Activated B cell treated with CpG ODN at 0.5 μM for 24 hours (primary cell): Measurements from ENCODE around the gene KASH5. TPM values are rescaled to one million over a fixed set of nuclear protein-coding genes. Genes with fewer than 3 reads are reported as not detected.

Experiments used
- ATAC-seq: fragments of 200-7000 bp; cut with Tn5 transposase; one replicate; pipeline ENCODE4 v1.10.0; 2021; ENCODE audit warnings: low read depth, mild to moderate bottlenecking, moderate library complexity
- CTCF ChIA-PET: fragments of 350-600 bp; sonication (Branson Sonifier 250); formaldehyde crosslinking; loops from one replicate; lab custom pipeline; 2021; ENCODE audit warnings: antibody characterized with exemption; lab: Charles Lee
- POLR2A ChIA-PET: fragments of 350-600 bp; sonication (Branson Sonifier 250); formaldehyde crosslinking; loops from one replicate; lab custom pipeline; 2021; ENCODE audit warnings: antibody characterized with exemption; lab: Charles Lee
- DNase-seq: peaks from one replicate; pipeline ENCODE4 v3.0.0; 2022
- H3K27ac Mint-ChIP-seq: one replicate; pipeline ENCODE4 v1.8.0; 2020; ENCODE audit warnings: mixed read lengths
- H3K27me3 Mint-ChIP-seq: one replicate; pipeline ENCODE4 v1.8.0; 2021; ENCODE audit warnings: mixed read lengths
- H3K36me3 Mint-ChIP-seq: one replicate; pipeline ENCODE4 v1.8.0; 2021; ENCODE audit warnings: low read depth, mixed read lengths
- H3K4me1 Mint-ChIP-seq: one replicate; pipeline ENCODE4 v1.8.0; 2021; ENCODE audit warnings: mixed read lengths
- H3K4me3 Mint-ChIP-seq: one replicate; pipeline ENCODE4 v1.8.0; 2020; ENCODE audit warnings: mild to moderate bottlenecking, mixed read lengths
- H3K9me3 Mint-ChIP-seq: one replicate; pipeline ENCODE4 v1.8.0; 2020; ENCODE audit warnings: mixed read lengths
- intact Hi-C: fragments of 100-400 bp; cut with micrococcal nuclease; formaldehyde crosslinking; loops from one replicate; pipeline ENCODE4 v1.15.1; 2024
- total RNA-seq: library from RNA; stranded (reverse); gene quantifications from 2 replicates; pipeline ENCODE4 v1.2.3, GENCODE V29; 2022
- TF ChIP-seq, protein P1 (sequence below): fragments of 200-600 bp; IDR thresholded peaks from one replicate; pipeline ENCODE4 v1.8.0; 2022; ENCODE audit warnings: antibody characterized with exemption, mild to moderate bottlenecking

The KASH5 gene
- total RNA-seq, 1 donor from 2014 or later = 0.62 TPM

DNA sequence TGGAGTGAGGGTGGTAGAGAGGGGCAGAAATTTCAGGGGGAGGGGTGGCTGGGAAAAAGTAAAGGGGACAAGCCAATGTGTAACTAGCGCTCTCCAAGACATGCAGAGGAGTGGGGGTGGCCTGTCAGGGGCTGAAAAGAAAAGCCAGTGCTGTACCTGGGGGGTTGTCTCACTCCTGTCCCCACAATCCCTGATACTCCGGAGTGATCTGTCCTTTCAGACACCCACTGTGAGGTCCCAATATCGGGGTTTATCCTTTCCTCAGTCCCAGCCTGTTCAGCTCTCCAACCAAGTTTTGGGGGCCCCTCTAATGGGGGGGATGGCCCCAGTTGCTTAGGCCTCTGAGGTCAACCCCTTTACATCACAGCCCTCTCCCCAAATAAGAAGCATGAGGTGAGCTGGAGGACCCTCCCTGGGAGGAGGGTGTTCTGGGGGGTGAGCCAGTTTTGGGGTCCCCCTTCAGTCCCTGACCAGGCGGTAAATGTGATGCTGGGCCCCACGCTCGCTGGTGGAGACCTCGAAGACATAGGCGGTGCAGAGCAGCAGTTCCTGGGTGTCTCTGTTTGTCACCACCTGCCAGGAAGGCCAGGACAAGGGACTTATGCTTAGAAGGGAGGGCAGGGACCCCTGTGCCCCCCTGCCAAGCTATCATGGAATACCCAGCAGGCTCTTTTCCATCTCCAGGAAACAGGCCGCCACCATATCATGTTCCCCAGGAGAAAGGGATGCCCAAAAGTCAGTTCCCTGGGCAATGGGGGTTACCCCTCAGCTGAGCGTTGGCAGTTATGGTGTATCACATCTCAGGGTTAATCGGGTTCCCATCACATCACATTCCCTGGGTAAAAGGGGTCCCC is 47.0 kb upstream of the KASH5 start:
- DNase-seq (peak; percentile 26), ATAC-seq (peak; percentile 0)
- ChIA-PET CTCF (interaction anchor here (1.2 to 3.0 kb wide), 4 partner anchors 15 to 75 kb away, joined by 4 to 7 read pairs (median 6); no protein-coding TSS in a partner anchor), POLR2A (interaction anchor here (0.5 to 19.9 kb wide), 37 partner anchors 11 to 533 kb away, joined by 3 to 757 read pairs (median 6); partner anchors contain the start of genes ALDH16A1, CD37, DKKL1 and KASH5)
- intact Hi-C loops = loop anchor here (1.0 to 2.0 kb wide), 6 partner anchors 13 to 112 kb away; partner anchors contain the start of genes ALDH16A1 and DKKL1
- Mint-ChIP-seq H3K27ac (peak overlapping the region; percentile 93), H3K4me3 (peak overlapping the region; percentile 80), H3K27me3 (no peaks in the 10 kb centered on the region), H3K4me1 (peaks cover 76% of the 10 kb centered on the region), H3K36me3 (peaks cover 74% of the 10 kb centered on the region), H3K9me3 (no peaks in the 10 kb centered on the region)
- TF ChIP-seq, protein P1, sequence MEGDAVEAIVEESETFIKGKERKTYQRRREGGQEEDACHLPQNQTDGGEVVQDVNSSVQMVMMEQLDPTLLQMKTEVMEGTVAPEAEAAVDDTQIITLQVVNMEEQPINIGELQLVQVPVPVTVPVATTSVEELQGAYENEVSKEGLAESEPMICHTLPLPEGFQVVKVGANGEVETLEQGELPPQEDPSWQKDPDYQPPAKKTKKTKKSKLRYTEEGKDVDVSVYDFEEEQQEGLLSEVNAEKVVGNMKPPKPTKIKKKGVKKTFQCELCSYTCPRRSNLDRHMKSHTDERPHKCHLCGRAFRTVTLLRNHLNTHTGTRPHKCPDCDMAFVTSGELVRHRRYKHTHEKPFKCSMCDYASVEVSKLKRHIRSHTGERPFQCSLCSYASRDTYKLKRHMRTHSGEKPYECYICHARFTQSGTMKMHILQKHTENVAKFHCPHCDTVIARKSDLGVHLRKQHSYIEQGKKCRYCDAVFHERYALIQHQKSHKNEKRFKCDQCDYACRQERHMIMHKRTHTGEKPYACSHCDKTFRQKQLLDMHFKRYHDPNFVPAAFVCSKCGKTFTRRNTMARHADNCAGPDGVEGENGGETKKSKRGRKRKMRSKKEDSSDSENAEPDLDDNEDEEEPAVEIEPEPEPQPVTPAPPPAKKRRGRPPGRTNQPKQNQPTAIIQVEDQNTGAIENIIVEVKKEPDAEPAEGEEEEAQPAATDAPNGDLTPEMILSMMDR = no peak

DNA sequence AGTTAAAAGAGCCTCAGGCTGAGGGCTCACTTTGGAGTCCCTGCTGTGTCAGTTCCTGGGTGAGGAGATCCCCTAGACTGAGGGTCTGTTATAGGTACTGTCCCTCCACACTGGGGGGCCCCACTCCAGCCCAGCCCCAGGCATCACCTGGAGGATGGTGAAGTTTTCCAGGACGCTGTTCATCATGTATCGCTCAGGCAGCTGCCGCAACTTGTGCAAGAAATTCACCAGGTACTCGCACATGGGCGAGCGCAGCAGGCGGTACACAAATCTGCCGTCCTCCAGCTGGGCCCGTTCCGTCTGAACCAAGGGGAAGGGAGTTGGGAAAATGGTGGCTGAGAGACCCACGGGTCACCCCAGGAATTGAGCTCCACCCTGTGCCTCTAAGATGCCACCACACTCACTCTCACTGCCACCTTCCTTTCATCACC is 45.7 kb upstream of the KASH5 start:
- Mint-ChIP-seq H3K27me3 (no peaks in the 10 kb centered on the region), H3K9me3 (no peaks in the 10 kb centered on the region), H3K4me1 (peaks cover 67% of the 10 kb centered on the region), H3K36me3 (peaks cover 63% of the 10 kb centered on the region), H3K4me3 (no peak overlapping the region), H3K27ac (peak overlapping the region; percentile 93)
- TF ChIP-seq, protein P1 = no peak
- peak; percentile 17 for DNase-seq
- intact Hi-C loops = no loop called here
- CTCF ChIA-PET = no interaction called here
- POLR2A ChIA-PET = interaction anchor here (1.0 to 19.9 kb wide), 13 partner anchors 10 to 154 kb away, joined by 3 to 757 read pairs (median 22); partner anchors contain the start of genes CD37, KASH5, RPS11 and SLC6A16
- ATAC-seq = no peak

DNA sequence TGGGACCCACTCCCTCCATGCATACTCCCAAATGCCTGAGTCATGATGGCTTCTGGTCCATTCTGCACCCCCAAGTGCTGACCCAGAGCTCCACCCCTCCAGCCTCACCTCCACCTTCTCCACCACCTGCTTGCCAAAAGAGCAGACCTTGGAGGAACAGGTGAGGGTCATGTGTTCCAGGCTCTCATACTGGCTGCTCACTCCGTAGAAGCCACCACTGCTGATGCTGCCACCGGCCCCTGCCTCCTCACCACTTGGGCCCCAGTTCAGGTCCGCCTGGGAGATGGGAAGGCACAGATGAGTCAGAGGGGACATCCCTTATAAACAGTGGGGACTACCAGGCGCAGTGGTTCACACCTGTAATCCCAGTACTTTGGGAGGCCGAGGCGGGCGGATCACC is 44.9 kb upstream of the KASH5 start:
- H3K36me3 Mint-ChIP-seq = peaks cover 63% of the 10 kb centered on the region
- intact Hi-C loops = no loop called here
- H3K4me3 Mint-ChIP-seq = peak overlapping the region; percentile 4
- H3K27me3 Mint-ChIP-seq = no peaks in the 10 kb centered on the region
- no peaks in the 10 kb centered on the region for H3K9me3 Mint-ChIP-seq
- POLR2A ChIA-PET = interaction anchor here (0.6 to 19.9 kb wide), 11 partner anchors 9 to 541 kb away, joined by 3 to 757 read pairs (median 22); partner anchors contain the start of genes CD37, KASH5, SLC6A16 and TEAD2
- CTCF ChIA-PET = no interaction called here
- H3K27ac Mint-ChIP-seq = peak overlapping the region; percentile 93
- TF ChIP-seq, protein P1 = no peak
- DNase-seq (peak; percentile 14), ATAC-seq (no peak)
- H3K4me1 Mint-ChIP-seq = peaks cover 67% of the 10 kb centered on the region

DNA sequence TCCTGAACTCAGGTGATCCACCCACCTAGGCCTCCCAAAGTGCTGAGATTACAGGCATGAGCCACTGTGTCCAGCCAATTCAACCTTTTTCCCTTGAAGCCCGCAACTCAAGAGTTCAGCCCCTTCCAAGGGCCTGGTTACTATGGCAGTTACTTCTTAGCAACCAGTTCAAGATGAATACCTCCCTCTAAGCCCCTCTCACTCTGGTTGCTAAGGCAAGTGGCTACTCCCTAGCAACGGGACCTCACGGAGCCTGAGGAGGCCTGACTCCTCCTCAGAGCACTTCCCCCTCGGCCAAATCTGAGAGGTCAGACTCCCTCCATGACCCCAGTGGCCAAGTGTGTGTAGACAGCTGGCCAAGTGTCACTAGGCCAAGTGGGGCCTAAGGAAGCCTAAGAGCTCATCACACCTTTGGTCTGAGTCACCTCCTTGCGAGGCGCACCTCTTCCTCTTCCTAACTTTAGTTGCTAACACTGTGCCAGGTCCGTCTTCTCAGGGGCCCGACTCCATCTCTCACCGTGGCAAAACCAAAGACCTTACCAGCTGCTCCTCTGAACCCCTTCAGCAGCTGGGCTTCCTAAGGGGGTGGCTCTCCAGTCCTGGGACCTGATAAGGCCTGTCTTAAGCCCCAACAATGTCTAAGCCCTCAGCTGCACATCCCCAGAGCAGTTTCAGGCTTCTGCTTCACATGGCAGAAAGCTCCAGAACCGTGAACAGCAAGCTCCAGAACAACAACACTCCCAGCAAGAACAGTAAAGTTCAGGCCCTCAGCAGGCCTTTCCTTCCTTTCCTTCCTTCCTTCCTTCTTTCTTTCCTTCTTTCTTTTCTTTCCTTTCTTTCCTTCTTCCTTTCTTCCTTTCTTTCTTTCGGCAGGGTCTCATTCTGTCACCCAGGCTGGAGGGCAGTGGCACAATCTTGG is 43.3 kb upstream of the KASH5 start:
- peaks cover 50% of the 10 kb centered on the region for H3K36me3 Mint-ChIP-seq
- H3K27ac Mint-ChIP-seq = peak overlapping the region; percentile 83
- POLR2A ChIA-PET = interaction anchor here (0.7 to 19.9 kb wide), 4 partner anchors 9 to 87 kb away, joined by 5 to 757 read pairs (median 8); partner anchors contain the start of genes CD37 and SLC6A16
- TF ChIP-seq, protein P1 = no peak
- H3K4me3 Mint-ChIP-seq = no peak overlapping the region
- intact Hi-C loops = no loop called here
- H3K4me1 Mint-ChIP-seq = peaks cover 66% of the 10 kb centered on the region
- CTCF ChIA-PET = interaction anchor here (0.6 to 1.1 kb wide), 2 partner anchors 44 to 119 kb away, joined by 3 to 4 read pairs; no protein-coding TSS in a partner anchor
- H3K27me3 Mint-ChIP-seq = no peaks in the 10 kb centered on the region
- no peaks in the 10 kb centered on the region for H3K9me3 Mint-ChIP-seq
- no peak for DNase-seq
- ATAC-seq = no peak
